Keratinocyte (primary cell): ENCODE data around the gene MIPOL1. TPM values are rescaled to one million over a fixed set of nuclear protein-coding genes. Genes with fewer than 3 reads are reported as not detected.

ENCODE experiments used
- DNase-seq: peaks from one replicate; pipeline ENCODE4 v3.0.0-alpha.2; 2011; ENCODE audit warnings: low read depth, missing footprints, low spot score
- FAIRE-seq: peaks from 2 replicates; lab custom pipeline; 2011; peaks lifted over from hg19 to GRCh38; lab: Jason Lieb, UNC
- H2AFZ ChIP-seq: 2 replicates; pipeline ENCODE4 v1.6.0; 2012; ENCODE audit warnings: low read length, control low read depth, inconsistent platforms; ENCODE audit not compliant: control insufficient read depth
- H3K27ac ChIP-seq: 2 replicates; pipeline ENCODE4 v1.5.1; 2011; ENCODE audit warnings: low read length; ENCODE audit not compliant: control insufficient read depth, insufficient read depth
- H3K27me3 ChIP-seq: 3 replicates; pipeline ENCODE4 v1.6.0; 2011; ENCODE audit warnings: low read length; ENCODE audit not compliant: control insufficient read depth, insufficient read depth; ENCODE audit errors: extremely low read depth
- H3K36me3 ChIP-seq, 2 experiments: 2 replicates in 1 of 2; 3 replicates in 1 of 2; pipeline ENCODE4 v1.5.1; 2011; ENCODE audit warnings: low read length in 2 of 2, mild to moderate bottlenecking in 1 of 2; ENCODE audit not compliant: control insufficient read depth in 2 of 2, insufficient read depth in 2 of 2; ENCODE audit errors: extremely low read depth in 1 of 2
- H3K4me1 ChIP-seq: 3 replicates; pipeline ENCODE4 v1.5.1; 2011; ENCODE audit warnings: low read length; ENCODE audit not compliant: control insufficient read depth, insufficient read depth; ENCODE audit errors: extremely low read depth
- H3K4me2 ChIP-seq: 3 replicates; pipeline ENCODE4 v1.6.0; 2011; ENCODE audit warnings: low read depth, low read length; ENCODE audit not compliant: control insufficient read depth, insufficient read depth; ENCODE audit errors: extremely low read depth
- H3K4me3 ChIP-seq, 3 experiments: fragments of 200-600 bp in 1 of 3; sonication (generic) in 1 of 3; 2 replicates in 2 of 3; 3 replicates in 1 of 3; pipeline ENCODE4 v1.5.1; 2011 to 2016; ENCODE audit warnings: low read length in 3 of 3, mild to moderate bottlenecking in 3 of 3, control low read depth in 2 of 3, inconsistent platforms in 1 of 3, low read depth in 1 of 3, mixed read lengths in 1 of 3, mixed run types in 1 of 3, moderate library complexity in 1 of 3; ENCODE audit not compliant: control insufficient read depth in 2 of 3, insufficient read depth in 2 of 3; ENCODE audit errors: extremely low read depth in 1 of 3
- H3K79me2 ChIP-seq: 2 replicates; pipeline ENCODE4 v1.6.0; 2012; ENCODE audit warnings: low read length; ENCODE audit not compliant: control insufficient read depth, insufficient read depth
- H3K9ac ChIP-seq: 3 replicates; pipeline ENCODE4 v1.6.0; 2011; ENCODE audit warnings: low read length; ENCODE audit not compliant: control insufficient read depth, insufficient read depth; ENCODE audit errors: extremely low read depth
- H3K9me1 ChIP-seq: 3 replicates; pipeline ENCODE4 v1.6.0; 2011; ENCODE audit warnings: low read length; ENCODE audit not compliant: control insufficient read depth, insufficient read depth; ENCODE audit errors: extremely low read depth
- H3K9me3 ChIP-seq: 2 replicates; pipeline ENCODE4 v1.5.1; 2012; ENCODE audit warnings: low read depth, low read length; ENCODE audit not compliant: control insufficient read depth
- H4K20me1 ChIP-seq: 3 replicates; pipeline ENCODE4 v1.6.0; 2011; ENCODE audit warnings: low read length; ENCODE audit not compliant: control insufficient read depth, insufficient read depth; ENCODE audit errors: extremely low read depth
- CTCF ChIP-seq, 3 experiments: IDR thresholded peaks in 1 of 3; conservative IDR thresholded peaks in 1 of 3; optimal IDR thresholded peaks in 1 of 3; 2 replicates in 2 of 3; 3 replicates in 1 of 3; pipeline versions ENCODE3 to v1.5.1; 2011; ENCODE audit warnings: low read length in 3 of 3, mild to moderate bottlenecking in 3 of 3, moderate library complexity in 2 of 3, control low read depth in 1 of 3, inconsistent platforms in 1 of 3; ENCODE audit not compliant: insufficient read depth in 2 of 3; ENCODE audit errors: extremely low read depth in 1 of 3
- EZH2 ChIP-seq: IDR thresholded peaks from one replicate; pipeline ENCODE4 v1.6.1; 2012; ENCODE audit warnings: inconsistent platforms, mild to moderate bottlenecking, low read length, moderate library complexity
- dilution Hi-C: fragments of 300-500 bp; cut with MboI; formaldehyde crosslinking; loops from one replicate; pipeline ENCODE4 v1.7.0; 2020; ENCODE audit warnings: low sequenced_read_pairs; ENCODE audit not compliant: extremely low pct_ligation_motif_present
- polyA plus RNA-seq, 5 experiments: library from polyadenylated mRNA; depleted of rRNA in 3 of 5; stranded (reverse) in 3 of 5; stranded (forward) in 1 of 5; unstranded in 1 of 5; fragments of >200 nt; gene quantifications; 1 replicate in 1 of 5; 2 replicates in 3 of 5; 3 replicates in 1 of 5; pipeline versions ENCODE4 v1.2.1 to v1.2.3, GENCODE V29; 2011 to 2012; ENCODE audit warnings: missing spikeins in 2 of 5, low read depth in 1 of 5, low replicate concordance in 1 of 5

MIPOL1 gene
- polyA plus RNA-seq, 1 donor (not counting 4 experiments of a cell fraction or from before 2014, with no cell fraction given): 10.9 TPM

- Histone ChIP-seq H3K9ac (no peak overlapping the region), H3K79me2 (no peaks in the 10 kb centered on the region), H2AFZ (no peak overlapping the region), H3K4me1 (no peaks in the 10 kb centered on the region), H3K27me3 (no peaks in the 10 kb centered on the region), H3K9me3 (no peaks in the 10 kb centered on the region), H4K20me1 (no peaks in the 10 kb centered on the region), H3K4me3 (no peak overlapping the region), H3K9me1 (no peaks in the 10 kb centered on the region), H3K36me3 (no peaks in the 10 kb centered on the region), H3K4me2 (no peak overlapping the region), H3K27ac (no peak overlapping the region)
- TF ChIP-seq EZH2 (no peak), CTCF (optimal IDR thresholded peaks at IDR 0.05 in 1 of 3, IDR thresholded peaks at IDR 0.05 in 1 of 3, conservative IDR thresholded peaks at IDR 0.05 in 1 of 3; ENCODE audit: extremely low read depth in 1 of 3, insufficient read depth in 2 of 3, low read length in 3 of 3) (no peak)
- dilution Hi-C loops: no loop called here
- FAIRE-seq: no peak
- DNase-seq: no peak
Observed at GRCh38 chr14:37480446-37481290, 282.9 kb downstream of the MIPOL1 start.

GRCh38 chr14:37482428-37482827 lies 284.7 kb downstream of the MIPOL1 start:
- Histone ChIP-seq H3K9me3 (no peaks in the 10 kb centered on the region), H3K27me3 (no peaks in the 10 kb centered on the region), H3K4me1 (no peaks in the 10 kb centered on the region), H3K4me2 (no peak overlapping the region), H4K20me1 (no peaks in the 10 kb centered on the region), H2AFZ (no peak overlapping the region), H3K9me1 (no peaks in the 10 kb centered on the region), H3K9ac (no peak overlapping the region), H3K27ac (no peak overlapping the region), H3K79me2 (no peaks in the 10 kb centered on the region), H3K36me3 (no peaks in the 10 kb centered on the region), H3K4me3 (no peak overlapping the region)
- FAIRE-seq: no peak
- dilution Hi-C loops: no loop called here
- no peak for TF ChIP-seq EZH2
- no peak for TF ChIP-seq CTCF (optimal IDR thresholded peaks at IDR 0.05 in 1 of 3, IDR thresholded peaks at IDR 0.05 in 1 of 3, conservative IDR thresholded peaks at IDR 0.05 in 1 of 3; ENCODE audit: extremely low read depth in 1 of 3, insufficient read depth in 2 of 3, low read length in 3 of 3)
- no peak for DNase-seq
